Measurements from ENCODE around the gene MASP2. TPM values are rescaled to one million over a fixed set of nuclear protein-coding genes. Genes with fewer than 3 reads are reported as not detected.

MASP2 gene
- total and polyA plus RNA-seq, 9 of the 15 experiments (the other 6 are each of a cell fraction or from before 2014, with no cell fraction given): 0.01 to 0.23 (median 0.06) TPM; not detected in 3

- Histone ChIP-seq H3K4me2 (ENCODE audit: insufficient read depth, low read length) (peak within 1 kb of the TSS; percentile 99), H2AFZ (ENCODE audit: low read depth, low read length) (peak within 1 kb of the TSS; percentile 95), H3K27ac (ENCODE audit: extremely low read depth, low read depth, low read length) (peak within 1 kb of the TSS; percentile 79), H3K36me3 (ENCODE audit: control insufficient read depth, insufficient read depth, low read length) (peaks cover 64% of the 10 kb centered on the region; the same call in 2 of the 3 replicates), H3K27me3 (ENCODE audit: control insufficient read depth in 2 of 2, insufficient read depth in 2 of 2, low read length in 2 of 2) (no peaks in the 10 kb centered on the region), H3K9ac (ENCODE audit: insufficient read depth in 1 of 2, low read depth in 2 of 2, low read length in 2 of 2) (peak within 1 kb of the TSS; percentile 82 to 97), H4K20me1 (replicated peaks; ENCODE audit: control insufficient read depth, insufficient read depth, low read length) (no peaks in the 10 kb centered on the region), H3K9me1 (ENCODE audit: control insufficient read depth, insufficient read depth, low read length) (no peaks in the 10 kb centered on the region), H3K9me3 (replicated peaks; ENCODE audit: control insufficient read depth, insufficient read depth, low read depth, low read length) (no peaks in the 10 kb centered on the region), H3K79me2 (ENCODE audit: control insufficient read depth, insufficient read depth, low read length) (peaks cover 44% of the 10 kb centered on the region), H3K4me1 (replicated peaks in 1 of 2; ENCODE audit: control insufficient read depth in 2 of 2, insufficient read depth in 2 of 2, low read length in 2 of 2) (peaks cover 8 to 50% of the 10 kb centered on the region in 2 experiments; a peak in 4 of 5 replicates), H3K4me3 (peak within 1 kb of the TSS; percentile 99)
- ChIA-PET CTCF (ENCODE audit: low intra/inter-chr PET ratio) (interaction anchor here (0.5 to 1.0 kb wide), 3 partner anchors 22 to 54 kb away, joined by 3 to 6 read pairs (median 3); no protein-coding TSS in a partner anchor), POLR2A (interaction anchor here (0.6 to 3.5 kb wide), 12 partner anchors 8 to 626 kb away, joined by 3 to 11 read pairs (median 3); partner anchors contain the start of gene EXOSC10)
- intact Hi-C loops (cut with micrococcal nuclease) (no loop called here), in situ Hi-C loops (cut with MboI) (no loop called here)
- DNase-seq (ENCODE audit: extremely low read depth in 1 of 4, low spot score in 3 of 4) (peak; percentile 96 to 99 (median 96)), FAIRE-seq (peak; percentile 62), ATAC-seq (peak; percentile 98)
- TSS peak; percentile 90 for BruUV-seq (replicated peaks)
- 1% methylated on average over 55 of the region's 83 CpGs for WGBS (ENCODE audit: insufficient coverage, low coverage, missing lambda C conversion rate)
- TF ChIP-seq ZNF79 (CRISPR knock-in tag; IDR thresholded peaks at IDR 0.05; ENCODE audit: low read depth) (no peak), CBFA2T2 (conservative IDR thresholded peaks at IDR 0.05) (no peak), ZNF311 (CRISPR knock-in tag; IDR thresholded peaks at IDR 0.05) (no peak), EZH2 (IDR thresholded peaks at IDR 0.05; ENCODE audit: borderline replicate concordance, low read depth, low read length) (no peak), DDX20 (tag; IDR thresholded peaks at IDR 0.05; ENCODE audit: low read depth) (no peak), MYBL2 (IDR thresholded peaks at IDR 0.05; ENCODE audit: low read depth) (no peak), MYBL2 (CRISPR knock-in tag; IDR thresholded peaks at IDR 0.05; ENCODE audit: borderline replicate concordance) (no peak), EWSR1 (IDR thresholded peaks at IDR 0.05; ENCODE audit: borderline replicate concordance, low read depth, partially characterized antibody) (no peak), NCOA4 (IDR thresholded peaks at IDR 0.05; ENCODE audit: partially characterized antibody) (no peak), BMI1 (IDR thresholded peaks at IDR 0.05; ENCODE audit: low read length) (no peak), NR1H2 (CRISPR knock-in tag; IDR thresholded peaks at IDR 0.05) (no peak), KHSRP (IDR thresholded peaks at IDR 0.05) (no peak), YY1 (IDR thresholded peaks at IDR 0.05; ENCODE audit: borderline replicate concordance in 1 of 3, control insufficient read depth in 1 of 3, extremely low read depth in 1 of 3, insufficient read depth in 3 of 3, insufficient read length in 1 of 3, insufficient replicate concordance in 2 of 3, low read depth in 1 of 3, low read length in 2 of 3) (peak in 2 of 3 experiments; percentile 14 to 45), RFX1 (IDR thresholded peaks at IDR 0.05) (no peak), HNRNPK (IDR thresholded peaks at IDR 0.05; ENCODE audit: low read depth, low read length, poor library complexity, severe bottlenecking) (no peak), GTF2E2 (tag; IDR thresholded peaks at IDR 0.05) (no peak), MTA2 (IDR thresholded peaks at IDR 0.05; ENCODE audit: low read depth) (no peak), TARDBP (IDR thresholded peaks at IDR 0.05) (no peak; the same call in 1 of the 2 replicates), ZNF766 (CRISPR knock-in tag; conservative IDR thresholded peaks at IDR 0.05) (no peak), ZNF583 (CRISPR knock-in tag; IDR thresholded peaks at IDR 0.05) (no peak), TAF1 (IDR thresholded peaks at IDR 0.05; ENCODE audit: control insufficient read depth, extremely low read depth, insufficient read depth, low read length, severe bottlenecking) (no peak)
These were observed 13.2 kb upstream of the MASP2 start, which contains the start of gene SRM for GRCh38 chr1:11059968-11060830. Gene SRM (minus strand): TSS chr1:11060018. CDS start chr1:11059943, 75 bp downstream.
